Measurements from ENCODE around the gene LAMC1.

DNA sequence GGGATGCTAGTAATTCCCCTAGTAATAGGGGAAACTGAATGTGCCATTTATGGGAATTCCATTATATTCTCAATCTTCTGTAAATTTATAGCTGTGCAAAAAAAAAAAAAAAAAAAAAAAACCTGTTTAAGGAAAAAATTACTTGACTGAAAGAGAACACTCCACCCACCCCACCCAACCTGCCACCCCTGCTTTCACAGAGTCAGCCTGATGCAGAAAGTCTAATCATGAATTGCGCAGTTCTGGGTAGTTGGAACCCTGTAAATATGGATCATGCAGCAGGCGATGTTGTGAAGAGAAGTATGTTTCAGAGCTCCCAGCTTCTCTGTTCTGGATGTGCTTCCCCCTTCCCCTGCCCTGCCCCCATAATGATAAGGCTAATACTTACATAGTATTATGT lies 143.2 kb downstream of the LAMC1 start:
- TF ChIP-seq, protein P1, sequence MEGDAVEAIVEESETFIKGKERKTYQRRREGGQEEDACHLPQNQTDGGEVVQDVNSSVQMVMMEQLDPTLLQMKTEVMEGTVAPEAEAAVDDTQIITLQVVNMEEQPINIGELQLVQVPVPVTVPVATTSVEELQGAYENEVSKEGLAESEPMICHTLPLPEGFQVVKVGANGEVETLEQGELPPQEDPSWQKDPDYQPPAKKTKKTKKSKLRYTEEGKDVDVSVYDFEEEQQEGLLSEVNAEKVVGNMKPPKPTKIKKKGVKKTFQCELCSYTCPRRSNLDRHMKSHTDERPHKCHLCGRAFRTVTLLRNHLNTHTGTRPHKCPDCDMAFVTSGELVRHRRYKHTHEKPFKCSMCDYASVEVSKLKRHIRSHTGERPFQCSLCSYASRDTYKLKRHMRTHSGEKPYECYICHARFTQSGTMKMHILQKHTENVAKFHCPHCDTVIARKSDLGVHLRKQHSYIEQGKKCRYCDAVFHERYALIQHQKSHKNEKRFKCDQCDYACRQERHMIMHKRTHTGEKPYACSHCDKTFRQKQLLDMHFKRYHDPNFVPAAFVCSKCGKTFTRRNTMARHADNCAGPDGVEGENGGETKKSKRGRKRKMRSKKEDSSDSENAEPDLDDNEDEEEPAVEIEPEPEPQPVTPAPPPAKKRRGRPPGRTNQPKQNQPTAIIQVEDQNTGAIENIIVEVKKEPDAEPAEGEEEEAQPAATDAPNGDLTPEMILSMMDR (IDR thresholded peaks at IDR 0.05): no peak
- TF ChIP-seq POLR2A (IDR thresholded peaks at IDR 0.05) (no peak), EP300 (IDR thresholded peaks at IDR 0.05) (no peak)
